Inferior parietal cortex (tissue), 1 donor: ENCODE results near the gene RPS19BP1.
A peak's percentile ranks its signal among the peaks of the same experiment; 100 is the strongest.

ENCODE experiments used
- DNase-seq: peaks from one replicate; pipeline ENCODE4 v3.0.0-alpha.2; 2016; ENCODE audit errors: extremely low spot score

RPS19BP1 gene, protein sequence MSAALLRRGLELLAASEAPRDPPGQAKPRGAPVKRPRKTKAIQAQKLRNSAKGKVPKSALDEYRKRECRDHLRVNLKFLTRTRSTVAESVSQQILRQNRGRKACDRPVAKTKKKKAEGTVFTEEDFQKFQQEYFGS

DNA sequence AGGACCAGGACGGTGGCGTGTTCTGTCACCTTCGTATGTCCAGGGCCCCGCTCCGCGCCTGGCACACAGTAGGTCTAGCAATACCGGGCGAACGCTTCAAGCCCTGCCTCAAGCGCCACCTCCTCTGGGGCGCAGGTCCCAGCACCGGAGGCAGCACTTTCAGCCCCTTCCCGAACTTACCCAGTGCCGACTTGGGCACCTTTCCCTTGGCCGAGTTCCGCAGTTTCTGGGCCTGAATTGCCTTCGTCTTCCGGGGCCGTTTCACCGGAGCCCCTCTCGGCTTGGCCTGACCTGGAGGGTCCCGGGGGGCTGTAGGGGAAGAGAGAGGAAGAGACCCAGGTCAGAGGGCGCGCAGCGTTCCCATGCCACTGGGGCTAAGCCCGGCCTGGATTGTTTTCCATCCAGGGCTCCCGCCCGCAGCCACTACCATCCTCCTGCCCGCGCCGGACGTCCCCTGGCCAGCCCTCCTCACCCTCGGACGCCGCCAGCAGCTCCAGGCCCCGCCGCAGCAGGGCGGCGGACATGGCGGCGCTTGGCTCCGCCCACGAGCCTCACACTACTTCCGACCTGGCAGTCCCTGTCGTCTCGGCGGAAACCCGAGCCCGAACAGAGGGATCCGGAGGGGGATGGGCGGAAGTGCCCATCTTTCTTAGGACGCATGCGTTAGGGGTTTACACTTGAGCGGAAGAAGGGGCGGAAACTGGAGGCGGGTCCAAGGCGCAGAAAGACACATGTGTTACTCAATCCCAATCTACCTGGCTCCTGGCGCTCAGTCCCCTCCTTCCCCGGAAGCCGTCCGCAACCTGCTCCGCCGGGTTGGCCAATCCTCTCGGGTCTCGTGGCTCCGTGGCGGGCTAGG lies at the start of gene RPS19BP1:
Gene RPS19BP1, minus strand, starts transcription at position 534 of the 859 bp plus-strand sequence. Its CDS starts 10 bp downstream, at position 524.
- peak; percentile 100 for DNase-seq

DNA sequence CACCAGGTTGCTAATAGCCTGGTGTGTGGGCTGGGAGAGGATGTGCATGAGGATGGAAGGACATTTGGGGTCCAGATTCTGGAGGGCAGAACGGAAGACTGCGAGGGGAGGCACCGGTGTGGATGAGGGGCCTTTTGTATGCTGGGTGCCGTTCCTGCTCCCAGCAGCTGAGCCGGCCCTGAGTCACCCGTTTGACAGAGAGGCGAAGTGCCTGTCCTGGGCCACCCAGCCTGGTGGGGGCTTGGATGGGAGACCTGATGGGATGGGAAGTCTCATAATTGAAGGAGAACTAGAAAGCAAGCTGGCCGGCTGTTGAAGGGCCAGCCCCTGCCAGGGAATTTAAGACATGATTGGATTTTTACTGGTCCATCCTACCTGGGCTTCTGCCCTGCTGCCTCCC lies 48.8 kb upstream of the RPS19BP1 start:
- DNase-seq = no peak

DNA sequence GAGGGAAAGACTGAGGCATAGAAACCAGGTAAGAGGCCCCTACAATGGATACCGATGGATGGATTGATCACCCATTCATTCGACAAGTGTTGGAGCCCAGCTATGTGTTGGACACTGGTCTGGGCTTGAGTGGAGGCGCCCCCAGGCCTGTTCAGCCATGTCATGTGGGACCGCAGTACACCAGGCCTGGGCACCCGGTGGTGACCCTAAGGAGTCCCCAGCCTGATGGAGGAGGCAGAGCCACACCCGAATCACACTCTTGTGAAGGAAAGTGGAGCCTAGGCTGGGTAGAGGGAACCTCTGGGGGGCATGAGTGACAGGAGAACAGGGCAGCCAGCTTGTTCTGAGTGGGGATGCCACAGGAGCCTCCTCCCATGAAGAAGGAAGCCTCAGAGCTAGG lies 48.2 kb upstream of the RPS19BP1 start:
- no peak for DNase-seq

DNA sequence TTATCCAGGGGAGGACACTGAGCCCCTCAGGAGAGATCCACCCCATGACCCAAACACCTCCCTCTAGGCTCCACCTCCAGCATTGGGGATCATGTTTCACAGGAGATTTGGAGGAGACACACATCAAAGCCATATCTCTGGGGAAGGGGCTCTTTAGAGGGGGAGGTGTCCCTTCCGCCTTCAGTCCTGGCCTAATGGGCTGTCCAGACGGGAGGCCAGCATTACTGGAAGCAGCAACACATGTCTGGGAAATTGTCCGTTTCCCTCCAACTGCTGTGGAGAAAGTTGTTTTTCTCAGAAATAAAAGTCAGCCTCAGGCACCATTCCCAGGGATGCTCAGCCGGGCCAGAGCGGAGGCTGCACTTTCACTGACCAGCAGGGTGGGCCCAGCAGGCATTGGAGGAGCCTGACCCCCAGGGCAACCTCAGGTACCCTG lies 47.5 kb upstream of the RPS19BP1 start:
- DNase-seq = no peak

DNA sequence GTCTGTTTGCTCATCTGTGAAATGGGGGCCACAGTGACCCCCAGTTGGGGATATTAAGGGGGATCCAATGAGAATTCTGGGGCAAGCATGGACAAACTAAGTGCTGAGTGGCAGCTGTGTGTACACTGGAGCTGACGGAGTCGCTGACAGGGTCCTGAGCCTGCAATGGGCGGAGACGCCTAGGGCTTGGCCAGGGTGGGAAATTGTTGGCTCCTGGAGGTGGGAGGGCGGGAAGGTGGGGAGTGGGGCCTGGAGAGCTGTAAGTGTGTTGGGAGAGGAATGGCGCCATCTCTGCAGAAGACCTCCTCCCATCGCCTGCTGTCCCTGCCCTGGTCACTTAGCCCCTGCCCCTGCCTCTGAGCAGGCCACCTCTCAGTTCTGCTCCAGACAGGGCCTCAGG lies 45.4 kb upstream of the RPS19BP1 start:
- no peak for DNase-seq

DNA sequence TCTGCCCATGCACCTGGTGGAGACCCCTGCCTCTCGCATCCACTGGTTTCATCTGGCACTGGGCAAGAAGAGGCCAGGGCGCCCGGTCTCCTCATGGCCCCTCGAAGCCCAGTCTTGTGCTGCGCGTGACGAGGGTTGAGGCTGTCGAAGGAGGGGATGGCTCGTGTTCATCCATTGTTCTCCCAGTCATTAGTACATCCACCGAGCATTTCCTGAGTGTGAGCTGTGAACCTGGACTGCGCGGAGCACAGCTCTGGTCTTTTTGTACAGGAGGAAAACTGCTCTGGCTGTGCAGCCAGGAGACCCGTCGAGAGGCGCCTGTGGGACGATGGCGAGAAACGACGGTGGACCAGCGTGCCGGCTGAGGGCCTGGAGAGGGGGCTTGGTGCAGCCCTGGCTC lies 44.8 kb upstream of the RPS19BP1 start:
- DNase-seq = no peak

DNA sequence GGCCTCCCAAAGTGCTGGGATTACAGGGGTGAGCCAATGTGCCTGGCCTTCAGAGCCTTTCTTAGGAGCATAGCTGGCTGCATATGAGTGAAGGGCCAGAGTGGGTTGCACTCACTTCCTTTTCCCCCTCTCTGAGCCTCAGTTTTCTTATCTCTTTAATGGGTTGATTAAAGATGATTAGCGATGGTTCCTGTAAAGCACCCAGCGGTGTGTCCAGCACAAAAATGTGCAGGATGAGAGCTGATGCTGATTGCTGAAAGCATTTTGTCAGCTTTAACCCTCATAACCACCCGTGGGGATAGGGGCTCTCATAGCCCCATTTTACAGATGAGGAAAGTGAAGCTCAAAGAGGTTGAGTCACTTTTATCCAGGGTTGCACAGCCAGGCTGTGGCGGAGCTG lies 43.5 kb upstream of the RPS19BP1 start:
- DNase-seq = no peak

DNA sequence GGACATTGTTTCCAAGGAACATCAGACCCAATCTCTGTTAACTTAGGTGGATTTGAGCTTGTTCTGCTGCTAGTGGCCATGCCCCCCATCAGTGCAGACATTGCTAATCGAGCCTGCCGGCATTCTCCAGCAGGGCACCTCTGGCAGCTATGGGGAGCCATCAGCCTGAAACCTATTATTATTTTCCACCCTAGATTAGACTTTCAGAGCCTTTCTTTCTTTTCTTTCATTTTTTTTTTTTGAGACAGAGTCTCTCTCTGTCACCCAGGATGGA lies 42.9 kb upstream of the RPS19BP1 start:
- DNase-seq = no peak

DNA sequence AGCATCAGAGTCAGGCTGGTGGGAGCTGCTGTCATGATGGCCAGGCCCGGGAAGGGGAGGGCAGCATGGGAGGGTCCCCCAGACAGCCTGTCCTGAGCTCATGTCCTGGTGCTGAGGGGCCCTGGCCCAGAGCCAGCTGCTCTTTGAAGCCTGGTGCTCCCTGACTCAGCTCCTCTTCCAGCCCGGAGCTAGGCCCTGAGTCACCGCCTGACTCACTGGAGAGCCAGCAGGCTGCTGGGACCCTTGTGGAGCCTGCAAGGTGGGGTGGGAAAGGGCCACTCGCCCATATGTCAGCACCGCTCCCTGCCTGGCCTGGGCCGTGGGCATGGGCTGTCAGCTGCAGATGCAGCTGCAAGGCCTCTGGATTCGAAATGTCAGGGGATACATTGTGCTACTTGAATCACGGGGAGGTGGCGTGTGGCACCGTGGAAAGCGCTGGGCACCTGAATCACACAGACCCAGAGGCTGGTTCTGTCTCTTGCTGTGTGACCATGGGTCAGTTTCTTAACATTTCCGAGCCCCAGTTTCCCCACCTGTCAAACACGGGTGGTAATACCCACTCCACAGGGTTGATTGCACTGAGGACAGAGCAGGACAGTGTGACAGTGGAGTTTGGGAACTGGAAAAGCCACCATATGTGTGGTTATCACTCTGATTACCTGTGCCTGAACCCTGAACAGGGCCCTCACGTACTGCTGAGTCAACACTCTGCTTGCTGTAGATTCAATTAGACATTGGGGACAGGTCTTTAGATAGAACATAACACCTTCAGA lies 42.4 kb upstream of the RPS19BP1 start:
- DNase-seq = no peak

DNA sequence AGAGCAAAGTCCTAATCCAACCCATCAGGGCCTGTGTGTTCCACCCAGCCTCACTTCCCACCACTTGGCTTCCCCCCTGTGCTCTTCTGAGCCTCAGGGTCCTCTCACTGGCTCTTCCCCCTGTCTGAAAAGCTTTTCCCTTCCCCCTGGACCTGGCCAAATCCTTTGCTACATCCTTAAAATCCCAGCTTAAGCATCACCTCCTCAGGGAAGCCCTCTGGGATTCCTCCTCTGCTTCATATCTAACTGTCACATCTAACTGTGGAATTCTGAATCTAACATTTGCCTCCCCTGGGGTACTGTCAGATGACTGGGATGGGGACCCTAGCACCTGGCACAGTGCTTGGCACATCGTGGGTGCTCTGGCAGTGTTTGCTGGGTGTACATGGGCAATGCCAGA lies 39.0 kb upstream of the RPS19BP1 start:
- no peak for DNase-seq

DNA sequence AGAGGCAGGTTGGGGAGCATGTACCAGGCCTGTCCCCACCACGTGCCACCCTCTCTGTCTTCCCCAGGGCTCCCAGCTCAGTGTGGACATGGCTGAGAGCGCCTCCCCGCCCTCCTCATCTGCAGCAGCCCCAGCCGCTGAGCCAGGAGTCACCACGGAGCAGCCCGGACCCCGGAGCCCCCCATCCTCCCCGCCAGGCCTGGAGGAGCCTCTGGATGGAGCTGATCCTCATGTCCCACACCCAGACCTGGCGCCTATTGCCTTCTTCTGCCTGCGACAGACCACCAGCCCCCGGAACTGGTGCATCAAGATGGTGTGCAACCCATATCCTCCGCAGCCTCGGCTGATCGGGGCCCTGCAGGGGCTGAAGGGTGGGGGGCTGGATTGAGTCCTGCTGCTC lies 38.1 kb upstream of the RPS19BP1 start, which contains the start of gene CACNA1I:
Gene CACNA1I, plus strand, starts transcription at position 89 of the 400 bp plus-strand sequence. Its CDS starts 0 bp downstream, at position 89.
- DNase-seq = no peak

DNA sequence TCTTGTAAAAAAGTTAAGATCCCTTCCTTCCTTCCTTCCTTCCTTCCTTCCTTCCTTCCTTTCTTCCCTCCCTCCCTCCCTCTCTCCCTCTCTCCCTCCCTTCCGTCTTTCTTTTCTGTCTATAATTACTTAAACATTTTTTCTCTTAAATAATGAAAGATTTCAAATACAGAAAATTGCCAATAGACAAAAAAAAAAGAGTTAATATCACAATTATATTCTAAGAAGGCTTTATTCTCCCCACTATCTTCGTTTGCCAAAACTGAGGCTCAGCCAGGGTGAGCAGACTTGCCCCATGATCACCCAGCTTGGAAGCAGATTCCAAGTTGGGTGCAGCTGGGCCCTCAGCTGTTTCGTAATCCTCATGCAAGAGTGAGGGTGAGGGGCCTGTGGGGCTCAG lies 37.7 kb upstream of the RPS19BP1 start:
- DNase-seq = no peak

DNA sequence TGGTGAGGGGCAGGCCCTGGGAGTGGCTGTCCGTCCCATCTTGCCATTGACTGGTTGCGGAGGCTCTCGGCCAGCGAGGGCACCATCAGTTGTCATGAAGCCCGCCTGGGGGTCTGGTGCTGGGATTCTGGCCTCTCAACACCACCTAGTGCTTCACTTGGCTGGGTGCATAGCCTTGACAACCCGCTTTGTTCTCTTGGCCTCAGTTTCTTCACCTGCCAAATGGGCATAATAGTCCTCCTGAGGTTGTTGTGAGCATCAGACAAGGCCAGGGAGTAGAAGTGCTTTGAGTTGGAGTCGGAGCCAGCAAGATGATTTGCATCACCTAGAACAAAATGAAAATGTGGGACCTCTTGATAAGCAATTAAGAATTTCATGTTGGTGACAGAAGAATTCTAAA lies 36.5 kb upstream of the RPS19BP1 start:
- no peak for DNase-seq

DNA sequence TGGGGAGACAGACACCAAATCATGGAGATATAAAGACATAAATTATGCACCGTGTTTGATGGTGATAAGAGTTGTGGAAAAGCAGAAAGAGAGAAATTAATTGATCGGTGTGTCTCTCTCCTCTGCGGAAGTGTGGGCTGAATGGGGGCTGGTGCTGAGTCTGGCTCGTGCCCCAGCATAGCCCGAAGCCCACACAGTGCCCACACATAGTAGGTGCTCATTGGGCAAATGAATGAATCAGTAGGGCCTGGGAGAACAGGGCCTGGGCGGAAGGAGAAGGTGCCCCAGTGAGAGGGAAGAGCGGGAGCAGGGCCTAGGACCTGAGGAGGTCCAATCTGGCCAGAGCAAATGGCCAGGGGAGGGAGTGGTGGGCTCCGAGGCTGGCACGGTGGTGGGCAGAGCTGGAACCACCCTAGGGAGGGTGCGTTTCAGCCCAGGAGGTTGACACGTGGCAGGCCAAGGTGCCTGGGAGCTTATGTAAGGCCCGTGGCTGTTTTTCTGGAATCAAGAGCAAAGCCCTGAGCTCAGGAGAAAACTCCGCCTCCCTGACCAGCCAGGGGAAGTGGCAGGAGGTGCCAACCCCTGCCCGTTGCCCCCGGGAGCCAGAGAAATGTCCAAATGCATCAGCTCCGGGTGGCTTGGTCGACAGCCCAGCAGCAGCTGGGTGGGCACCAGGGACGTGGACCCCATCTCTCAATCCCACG lies 35.9 kb upstream of the RPS19BP1 start:
- no peak for DNase-seq

DNA sequence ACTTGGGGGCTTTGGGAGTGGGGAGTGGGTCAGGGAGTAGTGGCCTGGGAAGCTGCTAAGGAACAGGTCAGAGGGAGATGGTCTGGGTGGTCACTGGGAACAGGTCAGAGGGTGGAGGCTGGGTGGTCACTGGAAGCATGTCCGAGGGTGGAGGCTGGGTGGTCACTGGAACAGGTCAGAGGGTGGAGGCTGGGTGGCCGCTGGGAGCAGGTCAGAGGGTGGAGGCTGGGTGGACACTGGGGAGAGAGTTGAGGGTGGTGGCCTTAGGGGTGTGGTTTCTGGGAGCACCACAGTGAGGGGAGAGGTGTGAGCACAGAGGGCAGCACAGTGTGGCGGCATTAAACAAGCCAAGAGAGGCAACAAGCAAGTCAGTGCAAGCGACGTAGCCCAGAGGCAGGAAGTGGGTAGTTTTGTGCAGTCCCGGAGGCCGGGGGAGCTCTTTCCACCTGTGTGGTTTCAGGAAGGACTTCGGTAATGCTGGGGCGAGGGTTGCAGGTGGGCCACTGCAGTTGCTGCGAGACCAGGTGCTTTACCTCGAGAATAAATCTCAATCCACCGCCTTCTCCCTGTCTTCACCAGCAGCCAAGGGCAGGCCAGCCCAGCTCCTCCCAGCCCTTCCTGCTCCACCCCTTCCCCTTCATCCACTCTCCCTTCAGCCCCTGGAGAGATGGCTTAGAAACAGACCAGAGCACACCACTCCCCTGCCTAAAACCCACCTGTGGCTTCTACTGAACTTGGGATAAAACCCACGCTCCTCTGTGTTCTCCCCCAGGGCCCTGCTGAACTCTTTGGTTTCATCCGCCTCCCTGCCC lies 34.8 kb upstream of the RPS19BP1 start:
- no peak for DNase-seq

DNA sequence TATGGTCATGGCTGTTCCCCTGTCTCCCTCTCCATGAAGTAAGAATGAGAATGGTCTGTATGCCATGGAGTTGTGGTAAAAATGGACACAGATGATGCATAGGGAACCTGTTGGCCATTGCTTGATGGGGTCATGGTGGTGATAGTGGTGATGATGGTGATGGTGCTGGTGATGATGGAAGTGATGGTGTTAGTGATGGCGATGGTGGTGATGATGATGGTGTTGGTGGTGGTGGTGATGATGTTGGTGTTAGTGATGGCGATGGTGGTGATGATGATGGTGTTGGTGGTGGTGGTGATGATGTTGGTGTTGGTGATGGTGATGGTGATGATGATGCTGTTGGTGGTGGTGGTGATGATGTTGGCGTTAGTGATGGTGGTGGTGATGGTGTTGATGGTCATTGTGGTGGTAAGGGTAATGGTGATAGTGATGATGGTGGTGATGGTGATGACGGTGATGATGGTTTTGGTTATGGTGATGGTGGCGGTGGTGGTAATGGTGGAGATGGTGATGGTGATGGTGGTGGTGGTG lies 32.9 kb upstream of the RPS19BP1 start:
- DNase-seq = no peak

DNA sequence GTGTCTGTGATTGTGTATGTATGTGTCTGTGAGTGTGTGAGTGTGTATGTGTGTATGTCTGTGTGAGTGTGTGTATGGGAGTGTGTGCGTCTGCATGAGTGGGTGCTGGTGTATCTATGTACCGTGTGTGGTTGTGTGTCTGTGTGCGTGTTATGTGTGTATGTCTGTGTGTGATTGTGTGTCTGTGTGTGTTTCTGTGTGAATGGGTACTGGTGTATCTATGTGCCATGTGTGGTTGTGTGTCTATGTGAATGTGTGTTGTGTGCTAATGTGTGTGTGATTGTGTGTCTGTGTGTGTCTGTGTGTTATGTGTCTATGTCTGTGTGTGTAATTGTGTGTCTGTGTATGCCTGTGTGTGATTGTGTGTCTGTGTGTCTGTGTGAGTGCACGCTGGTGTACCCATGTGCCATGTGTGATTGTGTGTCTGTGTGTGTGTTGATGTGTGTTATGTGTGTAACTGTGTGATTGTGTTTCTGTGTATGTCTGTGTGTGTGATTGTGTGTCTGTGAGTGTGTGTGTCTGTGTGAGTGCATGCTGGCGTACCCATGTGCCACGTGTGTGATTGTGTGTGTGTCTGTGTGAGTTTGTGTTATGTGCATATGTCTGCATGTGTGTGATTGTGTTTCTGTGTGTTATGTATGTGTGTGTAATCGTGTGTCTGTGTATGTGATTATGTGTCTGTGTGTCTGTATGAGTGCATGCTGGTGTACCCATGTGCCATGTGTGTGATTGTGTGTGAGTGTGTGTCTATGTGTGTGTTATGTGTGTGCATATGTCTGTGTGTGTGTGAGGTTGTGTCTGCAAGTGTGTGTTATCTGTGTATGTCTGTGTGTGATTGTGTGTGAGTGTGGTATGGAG lies 31.3 kb upstream of the RPS19BP1 start:
- no peak for DNase-seq

DNA sequence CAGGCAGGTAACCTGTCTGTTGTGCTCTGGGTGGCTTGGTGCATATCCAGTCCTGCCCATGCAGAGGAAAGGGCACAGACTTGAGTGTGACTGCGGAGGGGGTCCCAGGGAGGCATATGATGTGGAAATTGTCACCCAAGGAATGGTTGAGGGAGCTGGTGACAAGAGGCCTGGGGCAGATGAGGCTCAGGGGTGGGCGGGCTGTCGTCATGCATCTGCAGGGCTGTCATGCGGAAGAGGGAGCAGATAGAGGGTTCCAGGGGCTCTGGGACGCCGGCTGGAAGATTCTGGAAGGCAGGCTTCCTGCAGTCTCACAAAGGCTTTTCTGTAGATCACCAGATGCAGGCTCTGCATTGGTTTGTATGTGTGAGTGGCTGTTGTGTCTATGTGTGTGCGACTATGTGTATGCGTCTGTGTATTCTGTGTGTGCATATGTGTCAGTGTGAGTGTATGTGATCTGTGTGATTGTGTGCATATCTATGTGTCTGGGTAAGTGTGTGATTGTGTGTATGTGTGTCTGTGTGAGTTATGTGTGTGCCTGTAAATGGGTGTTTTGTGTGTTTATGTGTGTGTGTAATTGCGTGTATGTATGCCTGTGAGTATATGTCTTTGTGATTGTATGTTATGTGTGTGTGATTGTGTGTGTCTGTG lies 30.4 kb upstream of the RPS19BP1 start:
- no peak for DNase-seq

DNA sequence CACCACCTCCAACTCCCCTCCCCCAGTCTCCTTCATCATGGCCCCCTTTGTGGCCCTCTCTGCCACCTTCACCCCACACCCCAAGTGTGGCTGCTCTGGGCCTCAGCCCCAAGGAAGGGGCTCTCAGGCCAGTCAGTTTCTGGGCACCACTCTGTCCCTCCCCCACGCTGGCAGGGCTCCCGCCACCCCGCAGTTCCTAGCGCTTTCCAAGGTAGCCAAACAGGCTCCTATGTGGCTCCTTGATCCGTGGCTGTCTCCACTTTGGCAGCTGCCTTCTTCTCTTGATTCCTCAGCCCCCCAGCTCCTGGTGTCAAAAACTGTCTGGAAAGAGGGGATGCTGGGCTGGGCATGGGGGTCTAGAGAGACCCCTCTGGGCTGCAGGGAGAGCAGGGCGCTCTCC lies 27.6 kb upstream of the RPS19BP1 start:
- DNase-seq = no peak
